ENCODE results near the gene FGF14.

DNA sequence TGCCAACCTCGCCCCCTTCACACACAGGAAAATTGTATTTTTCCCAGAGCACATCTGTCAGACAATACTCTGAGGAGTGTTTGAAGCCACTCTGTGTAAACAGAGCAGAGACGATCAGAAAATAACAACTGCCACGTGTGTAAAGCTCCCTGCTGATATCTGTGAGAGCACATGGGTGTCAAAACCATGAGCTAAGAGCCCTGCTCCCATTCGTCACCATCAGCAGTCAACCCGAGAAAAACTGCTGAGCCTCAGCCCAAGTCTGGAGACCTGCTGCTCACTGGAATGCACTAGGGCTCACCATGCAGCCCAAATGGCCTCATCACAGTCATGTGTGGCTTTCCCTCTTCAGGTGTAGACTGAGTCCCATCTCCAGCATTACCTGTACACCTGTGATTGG lies 304.1 kb downstream of the FGF14 start:
- TF ChIP-seq CTCF (conservative IDR thresholded peaks at IDR 0.05; ENCODE audit: low read length): no peak
- TF ChIP-seq EZH2phosphoT487 (IDR thresholded peaks at IDR 0.05; ENCODE audit: borderline replicate concordance, low read depth, low read length): no peak
